Sigmoid colon (tissue), 4 donors: ENCODE results near the gene TNIP2.

ENCODE experiments used
- EP300 ChIP-seq, 4 donors: sonication (generic); formaldehyde crosslinking; IDR thresholded peaks; one replicate each; pipeline ENCODE4 v1.6.1; 2017; ENCODE audit warnings: antibody characterized with exemption in 4 of 4
- POLR2A ChIP-seq, 2 donors: fragments of 450-650 bp; IDR thresholded peaks; one replicate each; pipeline ENCODE4 v1.6.1; 2016; ENCODE audit warnings: antibody characterized with exemption in 2 of 2, mild to moderate bottlenecking in 2 of 2, moderate library complexity in 2 of 2
- POLR2AphosphoS5 ChIP-seq, 4 donors: sonication (generic); formaldehyde crosslinking; IDR thresholded peaks; one replicate each; pipeline ENCODE4 v1.6.1; 2017; ENCODE audit warnings: antibody characterized with exemption in 4 of 4
- TF ChIP-seq, protein P1 (sequence below), 4 experiments: fragments of 450-650 bp in 3 of 4; fragments of 200-600 bp in 1 of 4; IDR thresholded peaks; one replicate each; pipeline ENCODE4 v1.5.1; 2016 to 2019; ENCODE audit warnings: antibody characterized with exemption in 4 of 4, mild to moderate bottlenecking in 3 of 4, moderate library complexity in 2 of 4

DNA sequence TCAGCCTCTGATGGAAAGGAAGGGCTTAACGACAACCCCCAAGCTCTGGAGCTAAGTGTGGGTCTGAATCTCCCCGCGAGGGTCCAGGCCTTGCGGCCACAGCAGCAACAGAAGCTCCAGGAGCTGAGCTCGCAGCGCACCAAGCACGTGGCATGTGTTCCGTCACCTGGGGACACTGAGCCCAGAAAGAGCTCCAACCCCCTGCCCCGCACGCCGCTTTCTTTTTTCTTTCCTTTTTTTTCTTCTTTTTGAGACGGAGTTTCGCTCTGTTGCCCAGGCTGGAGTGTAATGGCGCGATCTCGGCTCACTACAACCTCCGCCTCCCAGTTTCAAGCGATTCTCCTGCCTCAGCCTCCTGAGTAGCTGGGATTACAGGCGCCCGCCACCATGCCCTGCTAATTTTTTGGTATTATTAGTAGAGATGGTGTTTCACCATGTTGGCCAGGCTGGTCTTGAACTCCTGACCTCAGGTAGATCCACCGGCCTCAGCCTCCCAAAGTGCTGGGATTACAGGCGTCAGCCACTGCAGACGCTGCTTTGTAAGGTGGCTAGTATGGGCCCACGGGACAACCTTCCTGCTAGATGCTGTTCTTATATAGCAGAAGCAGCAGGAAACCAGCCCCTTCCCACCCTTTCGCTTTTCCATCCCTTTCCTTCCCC, 685 bp upstream of the TNIP2 start:
- TF ChIP-seq, protein P1, sequence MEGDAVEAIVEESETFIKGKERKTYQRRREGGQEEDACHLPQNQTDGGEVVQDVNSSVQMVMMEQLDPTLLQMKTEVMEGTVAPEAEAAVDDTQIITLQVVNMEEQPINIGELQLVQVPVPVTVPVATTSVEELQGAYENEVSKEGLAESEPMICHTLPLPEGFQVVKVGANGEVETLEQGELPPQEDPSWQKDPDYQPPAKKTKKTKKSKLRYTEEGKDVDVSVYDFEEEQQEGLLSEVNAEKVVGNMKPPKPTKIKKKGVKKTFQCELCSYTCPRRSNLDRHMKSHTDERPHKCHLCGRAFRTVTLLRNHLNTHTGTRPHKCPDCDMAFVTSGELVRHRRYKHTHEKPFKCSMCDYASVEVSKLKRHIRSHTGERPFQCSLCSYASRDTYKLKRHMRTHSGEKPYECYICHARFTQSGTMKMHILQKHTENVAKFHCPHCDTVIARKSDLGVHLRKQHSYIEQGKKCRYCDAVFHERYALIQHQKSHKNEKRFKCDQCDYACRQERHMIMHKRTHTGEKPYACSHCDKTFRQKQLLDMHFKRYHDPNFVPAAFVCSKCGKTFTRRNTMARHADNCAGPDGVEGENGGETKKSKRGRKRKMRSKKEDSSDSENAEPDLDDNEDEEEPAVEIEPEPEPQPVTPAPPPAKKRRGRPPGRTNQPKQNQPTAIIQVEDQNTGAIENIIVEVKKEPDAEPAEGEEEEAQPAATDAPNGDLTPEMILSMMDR (IDR thresholded peaks at IDR 0.05) = no peak
- TF ChIP-seq POLR2A (IDR thresholded peaks at IDR 0.05) = no peak
- TF ChIP-seq POLR2AphosphoS5 (IDR thresholded peaks at IDR 0.05) = no peak
- no peak for TF ChIP-seq EP300 (IDR thresholded peaks at IDR 0.05)
